22Rv1 (cell line): ENCODE results near the gene MRPL23.

Experiments
- CTCF ChIP-seq: fragments of 450-650 bp; IDR thresholded peaks from 2 replicates; pipeline ENCODE4 v1.5.1; 2017; ENCODE audit warnings: mild to moderate bottlenecking
- ZFX ChIP-seq: fragments of 450-650 bp; IDR thresholded peaks from 2 replicates; pipeline ENCODE4 v1.6.1; 2017; ENCODE audit warnings: antibody characterized with exemption, borderline replicate concordance

- TF ChIP-seq CTCF (no peak), ZFX (no peak)
Observed at GRCh38 chr11:1918436-1919315, 28.5 kb upstream of the MRPL23 start.
